PFSK-1 (cell line): ENCODE results near the gene GLTPD2.

Experiments used
- POLR2AphosphoS5 ChIP-seq: IDR thresholded peaks from 2 replicates; pipeline ENCODE4 v1.6.1; 2012; ENCODE audit warnings: low read depth, mild to moderate bottlenecking, control low read depth, low read length, moderate library complexity
- TAF1 ChIP-seq: IDR thresholded peaks from 2 replicates; pipeline ENCODE4 v1.6.1; 2012; ENCODE audit warnings: low read length, control low read depth, borderline replicate concordance; ENCODE audit not compliant: insufficient read depth
- TF ChIP-seq, protein P1 (sequence below), 2 experiments: IDR thresholded peaks; 2 replicates each; pipeline versions ENCODE4 v1.6.1 to v1.8.0; 2011 to 2012; ENCODE audit warnings: low read depth in 2 of 2, low read length in 2 of 2, control low read depth in 1 of 2, inconsistent platforms in 1 of 2, mild to moderate bottlenecking in 1 of 2, moderate library complexity in 1 of 2; ENCODE audit not compliant: insufficient read depth in 1 of 2

DNA sequence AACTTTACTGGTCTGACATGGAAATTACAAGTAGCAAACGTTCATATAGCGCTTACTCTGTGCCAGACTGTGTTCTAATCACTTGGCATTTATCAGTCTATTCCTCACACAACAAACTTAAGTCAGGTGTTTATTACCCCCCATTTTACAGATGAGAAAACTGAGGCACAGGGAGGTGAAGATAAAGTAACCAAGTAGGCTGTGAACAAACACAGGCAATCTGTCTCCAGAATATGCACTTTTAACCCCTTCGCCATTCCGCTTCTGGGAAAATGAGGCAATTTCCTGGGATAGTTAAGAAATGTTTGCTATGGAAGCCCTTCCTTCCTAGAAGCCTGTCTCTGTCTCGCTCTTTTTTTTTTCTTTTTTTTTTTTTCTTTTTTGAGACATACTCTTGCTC lies 36.8 kb upstream of the GLTPD2 start:
- TF ChIP-seq, protein P1, sequence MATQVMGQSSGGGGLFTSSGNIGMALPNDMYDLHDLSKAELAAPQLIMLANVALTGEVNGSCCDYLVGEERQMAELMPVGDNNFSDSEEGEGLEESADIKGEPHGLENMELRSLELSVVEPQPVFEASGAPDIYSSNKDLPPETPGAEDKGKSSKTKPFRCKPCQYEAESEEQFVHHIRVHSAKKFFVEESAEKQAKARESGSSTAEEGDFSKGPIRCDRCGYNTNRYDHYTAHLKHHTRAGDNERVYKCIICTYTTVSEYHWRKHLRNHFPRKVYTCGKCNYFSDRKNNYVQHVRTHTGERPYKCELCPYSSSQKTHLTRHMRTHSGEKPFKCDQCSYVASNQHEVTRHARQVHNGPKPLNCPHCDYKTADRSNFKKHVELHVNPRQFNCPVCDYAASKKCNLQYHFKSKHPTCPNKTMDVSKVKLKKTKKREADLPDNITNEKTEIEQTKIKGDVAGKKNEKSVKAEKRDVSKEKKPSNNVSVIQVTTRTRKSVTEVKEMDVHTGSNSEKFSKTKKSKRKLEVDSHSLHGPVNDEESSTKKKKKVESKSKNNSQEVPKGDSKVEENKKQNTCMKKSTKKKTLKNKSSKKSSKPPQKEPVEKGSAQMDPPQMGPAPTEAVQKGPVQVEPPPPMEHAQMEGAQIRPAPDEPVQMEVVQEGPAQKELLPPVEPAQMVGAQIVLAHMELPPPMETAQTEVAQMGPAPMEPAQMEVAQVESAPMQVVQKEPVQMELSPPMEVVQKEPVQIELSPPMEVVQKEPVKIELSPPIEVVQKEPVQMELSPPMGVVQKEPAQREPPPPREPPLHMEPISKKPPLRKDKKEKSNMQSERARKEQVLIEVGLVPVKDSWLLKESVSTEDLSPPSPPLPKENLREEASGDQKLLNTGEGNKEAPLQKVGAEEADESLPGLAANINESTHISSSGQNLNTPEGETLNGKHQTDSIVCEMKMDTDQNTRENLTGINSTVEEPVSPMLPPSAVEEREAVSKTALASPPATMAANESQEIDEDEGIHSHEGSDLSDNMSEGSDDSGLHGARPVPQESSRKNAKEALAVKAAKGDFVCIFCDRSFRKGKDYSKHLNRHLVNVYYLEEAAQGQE (IDR thresholded peaks at IDR 0.05; ENCODE audit: insufficient read depth in 1 of 2, low read depth in 2 of 2, low read length in 2 of 2), result no peak
- TF ChIP-seq TAF1 (no peak), POLR2AphosphoS5 (no peak)
